ENCODE results near the gene PPARG.
"Not testable (repeated sequence)": the region's sequence is repeated elsewhere in the genome, so short reads cannot be mapped to it uniquely, and the experiment has no call there.

PPARG gene

GRCh38 chr3:12456441-12456840 lies 167.6 kb downstream of the PPARG start:
- no peak for DNase-seq (ENCODE audit: low read depth in 2 of 3, low spot score in 2 of 3)

- DNase-seq (ENCODE audit: low read depth in 2 of 3, low spot score in 2 of 3): not testable (repeated sequence)
Measured at GRCh38 chr3:12457380-12457779, 168.5 kb downstream of the PPARG start.

GRCh38 chr3:12458901-12459300 lies 170.0 kb downstream of the PPARG start:
- DNase-seq (ENCODE audit: low read depth in 2 of 3, low spot score in 2 of 3): no peak

GRCh38 chr3:12460127-12460526 lies 171.3 kb downstream of the PPARG start:
- no peak for DNase-seq (ENCODE audit: low read depth in 2 of 3, low spot score in 2 of 3)

GRCh38 chr3:12461097-12461649 lies 172.3 kb downstream of the PPARG start:
- DNase-seq (ENCODE audit: low read depth in 2 of 3, low spot score in 2 of 3): no peak

- DNase-seq (ENCODE audit: low read depth in 2 of 3, low spot score in 2 of 3): no peak
Measured at GRCh38 chr3:12462159-12462947, 173.5 kb downstream of the PPARG start.

- DNase-seq (ENCODE audit: low read depth in 2 of 3, low spot score in 2 of 3): no peak
Measured at GRCh38 chr3:12463686-12464085, 174.8 kb downstream of the PPARG start.

- no peak for DNase-seq (ENCODE audit: low read depth in 2 of 3, low spot score in 2 of 3)
Measured at GRCh38 chr3:12464181-12464580, 175.3 kb downstream of the PPARG start.

- no peak for DNase-seq (ENCODE audit: low read depth in 2 of 3, low spot score in 2 of 3)
Measured at GRCh38 chr3:12465151-12465835, 176.4 kb downstream of the PPARG start.

- DNase-seq (ENCODE audit: low read depth in 2 of 3, low spot score in 2 of 3): no peak
Measured at GRCh38 chr3:12465836-12466225, 177.0 kb downstream of the PPARG start.

GRCh38 chr3:12467746-12468145 lies 178.9 kb downstream of the PPARG start:
- no peak for DNase-seq (ENCODE audit: low read depth in 2 of 3, low spot score in 2 of 3)

GRCh38 chr3:12468276-12468675 lies 179.4 kb downstream of the PPARG start:
- no peak for DNase-seq (ENCODE audit: low read depth in 2 of 3, low spot score in 2 of 3)

GRCh38 chr3:12468757-12469156 lies 179.9 kb downstream of the PPARG start:
- DNase-seq (ENCODE audit: low read depth in 2 of 3, low spot score in 2 of 3): no peak

GRCh38 chr3:12469222-12469621 lies 180.4 kb downstream of the PPARG start:
- DNase-seq (ENCODE audit: low read depth in 2 of 3, low spot score in 2 of 3): not testable (repeated sequence)

- no peak for DNase-seq (ENCODE audit: low read depth in 2 of 3, low spot score in 2 of 3)
Measured at GRCh38 chr3:12470111-12470510, 181.2 kb downstream of the PPARG start.

- no peak for DNase-seq (ENCODE audit: low read depth in 2 of 3, low spot score in 2 of 3)
Measured at GRCh38 chr3:12470680-12471079, 181.8 kb downstream of the PPARG start.

- DNase-seq (ENCODE audit: low read depth in 2 of 3, low spot score in 2 of 3): peak in 2 of 3 experiments; percentile 36 to 50
Measured at GRCh38 chr3:12471241-12471640, 182.4 kb downstream of the PPARG start.

- DNase-seq (ENCODE audit: low read depth in 2 of 3, low spot score in 2 of 3): no peak
Measured at GRCh38 chr3:12472000-12472610, 183.2 kb downstream of the PPARG start.

GRCh38 chr3:12472796-12473195 lies 183.9 kb downstream of the PPARG start:
- DNase-seq (ENCODE audit: low read depth in 2 of 3, low spot score in 2 of 3): no peak

GRCh38 chr3:12473511-12473910 lies 184.6 kb downstream of the PPARG start:
- no peak for DNase-seq (ENCODE audit: low read depth in 2 of 3, low spot score in 2 of 3)

GRCh38 chr3:12476238-12476897 lies 187.5 kb downstream of the PPARG start:
- DNase-seq (ENCODE audit: low read depth in 2 of 3, low spot score in 2 of 3): no peak

Measured in activated CD8-positive, alpha-beta memory T cell treated with anti-CD3 and anti-CD28 coated beads for 48 hours (primary cell).